ENCODE results near the gene DMXL1.
"Not testable (repeated sequence)": the region's sequence is repeated elsewhere in the genome, so short reads cannot be mapped to it uniquely, and the experiment has no call there.

Gene DMXL1

DNA sequence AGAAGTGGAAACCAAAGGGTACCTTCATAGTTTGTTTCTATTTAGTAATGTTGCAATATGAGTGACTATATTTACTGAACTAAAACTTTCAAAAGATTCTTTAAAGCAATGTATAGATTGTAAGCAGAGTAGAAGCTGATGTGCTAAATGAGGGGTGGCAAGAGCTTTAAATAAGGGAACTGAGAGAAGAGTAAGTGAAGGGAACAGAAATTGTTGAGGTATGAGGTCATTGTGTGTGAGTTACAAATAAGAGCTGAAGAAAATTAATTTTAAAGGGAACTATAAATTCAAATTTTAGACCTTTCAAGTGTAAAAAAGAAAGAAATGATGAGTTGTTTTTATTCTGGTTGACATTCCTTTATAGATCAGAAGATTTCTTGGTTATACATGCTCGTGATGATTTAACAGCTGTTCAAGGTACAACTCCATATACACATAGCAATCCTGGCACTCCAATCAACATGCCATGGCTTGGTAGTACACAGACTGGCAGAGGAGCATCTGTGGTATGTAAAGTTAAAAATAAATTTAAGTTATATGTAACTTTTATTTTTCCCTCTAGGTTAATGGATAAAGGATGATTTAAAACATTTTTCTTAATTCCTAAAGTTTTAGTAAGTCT lies 149.8 kb downstream of the DMXL1 start:
- TF ChIP-seq CTCF (IDR thresholded peaks at IDR 0.05; ENCODE audit: low read depth, low read length, missing control alignments), result no peak
- DNase-seq (ENCODE audit: low read depth), result peak; percentile 16
- no peak overlapping the region for H3K4me3 ChIP-seq (ENCODE audit: low read depth, low read length)

GRCh38 chr5:119221330-119221729 lies 150.4 kb downstream of the DMXL1 start:
- DNase-seq (ENCODE audit: low read depth), result no peak
- no peak overlapping the region for H3K4me3 ChIP-seq (ENCODE audit: low read depth, low read length)
- no peak for TF ChIP-seq CTCF (IDR thresholded peaks at IDR 0.05; ENCODE audit: low read depth, low read length, missing control alignments)

DNA sequence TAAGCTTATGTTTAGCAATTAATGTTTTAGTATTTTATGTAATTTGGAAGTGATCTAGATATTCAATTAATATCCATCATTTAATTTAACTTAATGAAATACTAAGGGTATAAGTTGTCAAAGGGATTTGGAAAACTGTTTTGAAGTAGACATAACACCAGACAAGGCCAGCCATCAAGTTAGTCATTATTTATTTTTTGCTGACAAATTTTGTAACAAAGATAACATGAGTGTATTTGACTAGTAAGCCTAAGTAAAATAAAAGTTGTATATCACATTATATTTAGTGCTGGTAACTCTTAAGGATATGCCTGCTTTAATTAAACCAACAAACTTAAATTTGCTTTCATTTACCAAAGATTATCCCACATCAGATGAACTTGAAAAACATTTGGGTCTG lies 159.1 kb downstream of the DMXL1 start:
- no peak for DNase-seq (ENCODE audit: low read depth)
- no peak for TF ChIP-seq CTCF (IDR thresholded peaks at IDR 0.05; ENCODE audit: low read depth, low read length, missing control alignments)
- H3K4me3 ChIP-seq (ENCODE audit: low read depth, low read length), result no peak overlapping the region

DNA sequence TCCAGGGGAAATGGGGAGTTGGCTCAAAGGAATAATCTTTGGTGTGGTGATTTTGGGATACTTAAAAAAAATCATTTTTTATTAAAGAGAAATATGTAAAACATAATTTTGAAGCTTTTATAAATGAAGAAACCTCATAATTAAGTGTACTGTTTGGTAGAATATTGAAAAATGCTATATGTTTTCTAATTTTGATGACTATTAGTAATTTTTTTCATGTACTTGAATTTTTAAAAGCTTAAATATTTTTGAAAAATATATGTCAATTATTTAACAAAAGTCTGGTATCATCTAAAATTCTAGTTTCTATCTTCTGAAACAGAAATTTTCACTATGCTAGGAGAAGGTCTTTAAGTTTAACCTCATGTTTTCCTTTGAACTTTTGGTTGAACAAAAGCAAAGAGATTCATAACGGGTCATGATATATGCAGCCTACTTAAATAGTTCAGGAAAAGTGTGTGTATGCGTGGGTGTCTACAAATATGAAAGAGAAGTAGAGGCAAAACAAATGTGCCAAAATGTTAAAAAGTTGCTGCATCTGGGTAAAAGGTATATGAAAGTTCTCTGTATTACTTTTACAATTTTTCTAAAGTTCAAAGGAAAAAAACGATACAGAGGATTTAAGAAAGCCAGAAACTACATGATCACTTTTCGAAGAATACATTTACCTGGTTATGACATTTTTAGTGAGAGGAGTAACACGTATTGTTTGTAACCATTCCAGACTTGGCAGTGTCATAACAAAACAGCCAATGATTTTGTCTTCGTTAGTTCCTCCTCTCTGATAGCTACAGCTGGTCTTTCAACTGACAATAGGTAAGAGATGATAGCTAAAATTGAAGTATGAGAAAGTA lies 167.6 kb downstream of the DMXL1 start:
- no peak overlapping the region for H3K4me3 ChIP-seq (ENCODE audit: low read depth, low read length)
- no peak for TF ChIP-seq CTCF (IDR thresholded peaks at IDR 0.05; ENCODE audit: low read depth, low read length, missing control alignments)

GRCh38 chr5:119239119-119239417 lies 168.2 kb downstream of the DMXL1 start:
- TF ChIP-seq CTCF (IDR thresholded peaks at IDR 0.05; ENCODE audit: low read depth, low read length, missing control alignments), result no peak
- no peak overlapping the region for H3K4me3 ChIP-seq (ENCODE audit: low read depth, low read length)
- DNase-seq (ENCODE audit: low read depth), result no peak

More for the DNA sequence above, 167.6 kb downstream of the DMXL1 start:
- no peak for DNase-seq (ENCODE audit: low read depth)

DNA sequence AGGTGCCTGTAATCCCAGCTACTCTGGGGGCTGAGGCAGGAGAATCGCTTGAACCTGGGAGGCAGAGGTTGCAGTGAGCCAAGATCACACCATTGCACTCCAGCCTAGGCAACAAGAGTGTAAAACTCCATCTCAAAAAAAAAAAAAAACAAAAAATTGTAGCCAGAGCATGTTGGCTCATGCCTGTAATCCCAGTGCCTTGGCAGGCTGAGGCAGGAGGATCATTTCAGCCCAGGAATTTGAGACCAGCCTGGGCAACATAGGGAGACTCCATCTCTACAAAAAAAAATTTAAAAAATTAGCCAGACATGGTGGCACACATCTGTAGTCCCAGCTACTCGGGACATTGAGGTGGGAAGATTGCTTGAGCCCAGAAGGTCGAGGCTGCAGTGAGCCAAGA lies 168.9 kb downstream of the DMXL1 start:
- not testable (repeated sequence) for H3K4me3 ChIP-seq (ENCODE audit: low read depth, low read length)

GRCh38 chr5:119243888-119244287 lies 173.0 kb downstream of the DMXL1 start:
- no peak for DNase-seq (ENCODE audit: low read depth)
- no peak for TF ChIP-seq CTCF (IDR thresholded peaks at IDR 0.05; ENCODE audit: low read depth, low read length, missing control alignments)

More for the DNA sequence above, 168.9 kb downstream of the DMXL1 start:
- DNase-seq (ENCODE audit: low read depth), result not testable (repeated sequence)

More at GRCh38 chr5:119243888-119244287, 173.0 kb downstream of the DMXL1 start:
- H3K4me3 ChIP-seq (ENCODE audit: low read depth, low read length), result no peak overlapping the region
